Smooth muscle cell (in vitro differentiated cells): Measurements from ENCODE around the gene DMAC2. TPM values are rescaled to one million over a fixed set of nuclear protein-coding genes. Genes with fewer than 3 reads are reported as not detected.

ENCODE experiments used
- DNase-seq: peaks from one replicate; lab custom pipeline; 2025; ENCODE audit not compliant: unreplicated experiment; lab: John Stamatoyannopoulos, UW
- H2AFZ ChIP-seq: fragments of 200-600 bp; sonication (generic); 2 replicates; pipeline ENCODE4 v1.6.0; 2016; ENCODE audit warnings: antibody characterized with exemption, low read depth, mild to moderate bottlenecking
- H3F3A ChIP-seq: fragments of 200-600 bp; sonication (generic); 2 replicates; pipeline ENCODE4 v1.6.0; 2017; ENCODE audit warnings: antibody characterized with exemption, low read depth
- H3K27ac ChIP-seq: fragments of 200-600 bp; sonication (generic); 2 replicates; pipeline ENCODE4 v1.5.1; 2016; ENCODE audit warnings: low read depth, mild to moderate bottlenecking
- H3K27me3 ChIP-seq: fragments of 200-600 bp; sonication (generic); 2 replicates; pipeline ENCODE4 v1.6.1; 2016; ENCODE audit warnings: low read depth, mild to moderate bottlenecking
- H3K36me3 ChIP-seq: fragments of 200-600 bp; sonication (generic); 2 replicates; pipeline ENCODE4 v1.5.1; 2016; ENCODE audit warnings: low read depth
- H3K4me1 ChIP-seq: fragments of 200-600 bp; sonication (generic); 2 replicates; pipeline ENCODE4 v1.5.1; 2016; ENCODE audit warnings: low read depth
- H3K4me2 ChIP-seq: fragments of 200-600 bp; sonication (generic); 2 replicates; pipeline ENCODE4 v1.6.0; 2016; ENCODE audit warnings: mild to moderate bottlenecking
- H3K4me3 ChIP-seq: fragments of 200-600 bp; sonication (generic); 2 replicates; pipeline ENCODE4 v1.5.1; 2016; ENCODE audit warnings: mild to moderate bottlenecking
- H3K79me2 ChIP-seq: fragments of 200-600 bp; sonication (generic); 2 replicates; pipeline ENCODE4 v1.6.0; 2016; ENCODE audit warnings: low read depth, mild to moderate bottlenecking
- H3K9ac ChIP-seq: fragments of 200-600 bp; sonication (generic); 2 replicates; pipeline ENCODE4 v1.6.0; 2016; ENCODE audit warnings: low read depth
- H3K9me3 ChIP-seq: fragments of 200-600 bp; sonication (generic); replicated peaks from 2 replicates; pipeline ENCODE4 v1.5.1; 2016; ENCODE audit warnings: low read depth
- H4K20me1 ChIP-seq: fragments of 200-600 bp; sonication (generic); 2 replicates; pipeline ENCODE4 v1.6.0; 2016; ENCODE audit warnings: low read depth
- WGBS: methylation state at CpG from one replicate; pipeline ENCODE4 v1.1.7; 2016; ENCODE audit warnings: low lambda C conversion rate; 5-methylcytosine and 5-hydroxymethylcytosine counted together
- polyA plus RNA-seq: library from polyadenylated mRNA; unstranded; fragments of >200 nt; fragmentation: Nextera tagmentation; extraction: Ambion mirVana; gene quantifications from 2 replicates; pipeline ENCODE4 v1.2.1, GENCODE V29; 2016
- total RNA-seq: library from RNA; depleted of rRNA; stranded (reverse); fragments of >200 nt; gene quantifications from 2 replicates; pipeline ENCODE4 v1.2.3, GENCODE V29; 2014
- TF ChIP-seq, protein P1 (sequence below): fragments of 200-600 bp; sonication (generic); IDR thresholded peaks from 2 replicates; pipeline ENCODE4 v1.5.1; 2017; ENCODE audit warnings: borderline replicate concordance, mild to moderate bottlenecking, antibody characterized with exemption; ENCODE audit not compliant: insufficient read depth, poor library complexity, severe bottlenecking

DMAC2 gene
- total and polyA plus RNA-seq, 2 experiments from 2014 or later, result 48.3 to 69.2 TPM

DNA sequence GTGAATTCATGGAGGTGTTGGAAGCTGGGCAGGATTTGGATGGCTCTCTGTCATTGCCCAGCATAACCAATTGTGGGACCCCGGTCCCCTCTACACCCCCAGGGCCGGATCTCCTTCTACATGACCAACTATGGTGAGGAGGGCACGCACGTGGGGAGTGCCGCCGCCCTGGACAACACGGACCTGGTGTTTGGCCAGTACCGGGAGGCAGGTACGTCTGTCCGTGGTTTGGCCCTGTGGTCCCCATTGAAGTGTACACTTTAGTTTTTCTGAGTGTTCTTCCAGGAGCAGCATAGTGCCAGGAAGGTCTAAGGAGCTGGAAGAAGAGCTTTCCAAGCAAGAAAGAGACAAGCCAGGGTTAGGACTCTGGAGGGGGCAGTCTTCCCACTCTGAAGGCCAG, 25.8 kb downstream of the DMAC2 start:
- WGBS, result 96% methylated on average over 10 of the region's 10 CpGs
- no peaks in the 10 kb centered on the region for H3K27me3 ChIP-seq
- no peaks in the 10 kb centered on the region for H3K4me1 ChIP-seq
- H3K36me3 ChIP-seq, result no peaks in the 10 kb centered on the region
- no peak overlapping the region for H3K9ac ChIP-seq
- H4K20me1 ChIP-seq, result peaks cover 4% of the 10 kb centered on the region
- no peaks in the 10 kb centered on the region for H3K79me2 ChIP-seq
- no peaks in the 10 kb centered on the region for H3K9me3 ChIP-seq
- H3K4me3 ChIP-seq, result no peak overlapping the region
- no peak for DNase-seq
- no peak overlapping the region for H3K27ac ChIP-seq
- TF ChIP-seq, protein P1, sequence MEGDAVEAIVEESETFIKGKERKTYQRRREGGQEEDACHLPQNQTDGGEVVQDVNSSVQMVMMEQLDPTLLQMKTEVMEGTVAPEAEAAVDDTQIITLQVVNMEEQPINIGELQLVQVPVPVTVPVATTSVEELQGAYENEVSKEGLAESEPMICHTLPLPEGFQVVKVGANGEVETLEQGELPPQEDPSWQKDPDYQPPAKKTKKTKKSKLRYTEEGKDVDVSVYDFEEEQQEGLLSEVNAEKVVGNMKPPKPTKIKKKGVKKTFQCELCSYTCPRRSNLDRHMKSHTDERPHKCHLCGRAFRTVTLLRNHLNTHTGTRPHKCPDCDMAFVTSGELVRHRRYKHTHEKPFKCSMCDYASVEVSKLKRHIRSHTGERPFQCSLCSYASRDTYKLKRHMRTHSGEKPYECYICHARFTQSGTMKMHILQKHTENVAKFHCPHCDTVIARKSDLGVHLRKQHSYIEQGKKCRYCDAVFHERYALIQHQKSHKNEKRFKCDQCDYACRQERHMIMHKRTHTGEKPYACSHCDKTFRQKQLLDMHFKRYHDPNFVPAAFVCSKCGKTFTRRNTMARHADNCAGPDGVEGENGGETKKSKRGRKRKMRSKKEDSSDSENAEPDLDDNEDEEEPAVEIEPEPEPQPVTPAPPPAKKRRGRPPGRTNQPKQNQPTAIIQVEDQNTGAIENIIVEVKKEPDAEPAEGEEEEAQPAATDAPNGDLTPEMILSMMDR, result no peak
- no peaks in the 10 kb centered on the region for H3F3A ChIP-seq
- no peak overlapping the region for H3K4me2 ChIP-seq
- H2AFZ ChIP-seq, result no peak overlapping the region

DNA sequence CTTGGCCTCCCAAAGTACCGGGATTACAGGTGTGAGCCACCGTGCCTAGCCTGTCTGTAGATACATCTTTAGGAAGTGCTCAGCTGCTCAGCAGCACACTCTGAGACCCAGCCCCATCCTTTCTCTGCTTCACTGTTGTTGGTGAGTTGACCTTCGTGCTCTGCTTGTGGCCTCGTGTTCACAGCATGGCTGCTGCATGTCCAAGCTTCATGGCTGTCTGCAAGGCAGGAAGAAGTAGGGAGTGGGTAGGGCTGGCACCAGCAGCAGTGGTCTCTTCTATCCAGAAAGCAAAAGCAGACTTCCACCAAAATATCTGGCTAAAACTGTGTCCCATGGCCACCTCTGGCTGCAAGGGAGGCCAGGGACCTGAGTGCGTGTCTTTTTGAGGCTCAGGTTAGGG, 26.8 kb downstream of the DMAC2 start:
- Histone ChIP-seq H3F3A (no peaks in the 10 kb centered on the region), H3K27me3 (no peaks in the 10 kb centered on the region), H2AFZ (no peak overlapping the region), H3K36me3 (no peaks in the 10 kb centered on the region), H3K9ac (no peak overlapping the region), H3K79me2 (no peaks in the 10 kb centered on the region), H3K9me3 (no peaks in the 10 kb centered on the region), H3K4me3 (no peak overlapping the region), H3K4me1 (no peaks in the 10 kb centered on the region), H4K20me1 (peaks cover 8% of the 10 kb centered on the region), H3K27ac (no peak overlapping the region), H3K4me2 (no peak overlapping the region)
- TF ChIP-seq, protein P1, result no peak
- 95% methylated on average over 5 of the region's 5 CpGs for WGBS
- DNase-seq, result no peak

DNA sequence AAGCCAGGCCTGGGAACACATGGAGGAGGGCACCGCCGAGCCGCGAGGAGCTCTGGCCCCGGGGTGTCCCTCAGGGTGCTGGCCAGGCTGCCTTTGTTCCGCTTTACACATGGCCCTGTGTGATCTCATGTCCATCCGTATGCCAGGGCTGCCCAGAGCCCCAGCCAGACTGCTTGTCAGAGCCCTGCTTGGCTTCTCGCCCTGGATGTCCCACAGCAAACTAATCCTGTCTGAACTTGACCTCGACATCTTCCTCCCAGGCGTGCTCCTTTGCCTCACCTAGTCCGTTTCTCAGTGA, 27.8 kb downstream of the DMAC2 start:
- H3K4me2 ChIP-seq, result no peak overlapping the region
- H3F3A ChIP-seq, result no peaks in the 10 kb centered on the region
- no peaks in the 10 kb centered on the region for H3K36me3 ChIP-seq
- H3K4me1 ChIP-seq, result no peaks in the 10 kb centered on the region
- peaks cover 14% of the 10 kb centered on the region for H4K20me1 ChIP-seq
- no peaks in the 10 kb centered on the region for H3K79me2 ChIP-seq
- DNase-seq, result no peak
- no peaks in the 10 kb centered on the region for H3K27me3 ChIP-seq
- H2AFZ ChIP-seq, result no peak overlapping the region
- TF ChIP-seq, protein P1, result no peak
- no peak overlapping the region for H3K9ac ChIP-seq
- 97% methylated on average over 11 of the region's 11 CpGs for WGBS
- no peak overlapping the region for H3K4me3 ChIP-seq
- H3K27ac ChIP-seq, result no peak overlapping the region
- no peaks in the 10 kb centered on the region for H3K9me3 ChIP-seq

DNA sequence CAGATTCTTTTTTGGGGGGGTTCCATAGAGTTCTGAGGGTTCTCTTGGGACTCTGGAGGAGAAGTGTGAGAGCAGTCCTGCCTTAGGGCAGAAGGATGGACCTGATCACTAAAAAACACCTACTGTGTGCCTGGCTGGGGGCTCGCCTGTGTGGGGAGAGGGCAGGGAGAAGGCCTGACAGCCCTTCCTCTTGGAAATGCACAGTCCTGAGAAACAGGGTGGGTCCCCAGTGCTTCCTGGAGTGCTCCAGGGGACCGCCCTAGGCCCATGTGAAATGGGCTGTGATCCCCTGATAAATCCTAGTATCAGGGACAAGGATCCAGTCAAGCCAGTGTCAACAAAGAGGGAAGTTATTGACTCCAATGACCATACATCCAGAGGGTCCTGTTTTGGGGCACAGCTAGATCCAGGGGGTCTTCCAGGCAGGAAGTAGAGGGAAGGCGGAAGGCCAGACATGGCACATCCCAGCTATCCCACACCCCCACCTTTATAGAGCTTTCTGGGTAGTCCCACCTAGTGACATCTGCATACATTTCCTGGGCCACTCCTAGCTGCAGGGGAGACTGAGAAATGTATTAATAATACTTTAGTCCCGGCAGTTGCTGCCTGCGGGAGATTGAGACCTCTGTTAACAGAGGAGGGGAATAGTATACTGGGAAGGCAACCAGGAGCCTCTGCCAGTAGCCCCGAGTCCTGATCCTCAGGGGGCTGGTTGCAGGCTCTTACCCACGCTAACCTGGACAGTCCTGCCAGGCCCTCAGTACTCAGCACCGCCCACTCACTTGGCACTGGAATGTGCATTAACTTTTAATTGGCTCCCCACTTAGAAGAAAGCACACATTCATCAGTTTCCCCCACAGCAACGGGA, 28.4 kb downstream of the DMAC2 start:
- Histone ChIP-seq H3K27ac (no peak overlapping the region), H3K9ac (no peak overlapping the region), H3K79me2 (no peaks in the 10 kb centered on the region), H4K20me1 (peaks cover 16% of the 10 kb centered on the region), H3K36me3 (no peaks in the 10 kb centered on the region), H3K27me3 (no peaks in the 10 kb centered on the region), H2AFZ (no peak overlapping the region), H3K4me1 (no peaks in the 10 kb centered on the region), H3K4me3 (no peak overlapping the region), H3K9me3 (no peaks in the 10 kb centered on the region), H3K4me2 (no peak overlapping the region), H3F3A (no peaks in the 10 kb centered on the region)
- WGBS, result 88% methylated on average over 9 of the region's 9 CpGs
- DNase-seq, result no peak
- TF ChIP-seq, protein P1, result no peak
